Right lobe of liver (tissue), 6 donors: ENCODE results near the gene PPM1K. TPM values are rescaled to one million over a fixed set of nuclear protein-coding genes. Genes with fewer than 3 reads are reported as not detected.

ENCODE experiments used
- ATAC-seq, 4 donors: fragments of 200-7000 bp; cut with Tn5 transposase; one replicate each; pipeline ENCODE4 v1.9.1; 2020; ENCODE audit warnings: mild to moderate bottlenecking in 4 of 4, moderate library complexity in 4 of 4
- DNase-seq, 3 donors: peaks; one replicate each; pipeline ENCODE4 v3.0.0-alpha.2; 2020
- H3K27ac ChIP-seq, 3 donors: fragments of 200-600 bp; one replicate each; pipeline ENCODE4 v1.8.0; 2022
- H3K27me3 ChIP-seq, 2 donors: fragments of 200-600 bp; one replicate each; pipeline ENCODE4 v1.8.0; 2022
- H3K36me3 ChIP-seq, 4 donors: fragments of 200-600 bp; sonication (generic) in 1 of 4; one replicate each; pipeline versions ENCODE4 v1.5.1 to v1.8.0; 2017 to 2022; ENCODE audit warnings: control low read depth in 1 of 4
- H3K4me1 ChIP-seq, 4 donors: fragments of 200-600 bp; sonication (generic) in 1 of 4; one replicate each; pipeline versions ENCODE4 v1.5.1 to v1.8.0; 2017 to 2022; ENCODE audit warnings: control low read depth in 1 of 4
- H3K4me3 ChIP-seq, 3 donors: fragments of 200-600 bp; one replicate each; pipeline ENCODE4 v1.8.0; 2022
- H3K9me3 ChIP-seq, 4 donors: fragments of 200-600 bp; sonication (generic) in 1 of 4; one replicate each; pipeline versions ENCODE4 v1.5.1 to v1.8.0; 2017 to 2022; ENCODE audit warnings: control low read depth in 1 of 4
- CTCF ChIP-seq, 4 donors: fragments of 200-600 bp in 3 of 4; fragments of 450-650 bp in 1 of 4; IDR thresholded peaks; one replicate each; pipeline versions ENCODE4 v1.5.1 to v1.8.0; 2016 to 2022; ENCODE audit warnings: antibody characterized with exemption in 4 of 4, mild to moderate bottlenecking in 2 of 4
- POLR2A ChIP-seq: fragments of 450-650 bp; IDR thresholded peaks from one replicate; pipeline ENCODE4 v1.6.1; 2017; ENCODE audit warnings: antibody characterized with exemption, mild to moderate bottlenecking
- WGBS: methylation state at CpG from one replicate; pipeline ENCODE4 v1.1.6; 2018; ENCODE audit warnings: low coverage, low lambda C conversion rate; ENCODE audit not compliant: insufficient coverage; ENCODE audit errors: missing lambda C conversion rate; 5-methylcytosine and 5-hydroxymethylcytosine counted together
- intact Hi-C, 2 donors: fragments of 100-400 bp; cut with DNase I; formaldehyde crosslinking; loops; one replicate each; pipeline versions ENCODE4 v1.11.2 to v1.14.1; 2022
- long read RNA-seq: library from polyadenylated mRNA; unstranded; transcript quantifications from one replicate; pipeline ENCODE4 v2.0.0, GENCODE V29; 2019
- total RNA-seq, 6 experiments: library from RNA; depleted of rRNA in 2 of 6; stranded (reverse); fragments of >200 nt in 2 of 6; fragmentation: NEBNext Ultra II Directional in 3 of 6; extraction: Animal tissue kit (Norgen Biotek cat#: 25700) in 3 of 6; gene quantifications; one replicate each; pipeline versions ENCODE4 v1.1.0 to v1.2.4, GENCODE V29; 2016 to 2023
- donor health status: DM: no; HTN: yes; CAD: no.
- donor health status: DM: no; HTN: no; CAD: no.
- donor health status: DM: no; HTN: no; CAD: no.
- donor health status: DM: no; HTN: yes; CAD: no.
- donor health status: DM: no; HTN: yes; CAD: no.

PPM1K gene
- total RNA-seq = 10 to 100 TPM in 3 of 6 experiments, 1 to 10 TPM in 3; 3.8 to 15.7 (median 7.9) TPM
- long read RNA-seq = 0 reads

- WGBS = under 1% methylated on average over 18 of the region's 55 CpGs
- Histone ChIP-seq H3K9me3 (no peaks in the 10 kb centered on the region), H3K4me1 (peaks cover 0 to 24% (median 11%) of the 10 kb centered on the region in 4 donors), H3K4me3 (peak within 1 kb of the TSS; percentile 56 to 72 (median 68)), H3K27ac (peak within 1 kb of the TSS; percentile 91 to 98 (median 94)), H3K36me3 (no peaks in the 10 kb centered on the region), H3K27me3 (no peaks in the 10 kb centered on the region)
- DNase-seq (peak; percentile 100), ATAC-seq (peak; percentile 96 to 98 (median 96))
- peak; percentile 75 for TF ChIP-seq POLR2A
- peak in 2 of 4 donors; percentile 23 to 28 for TF ChIP-seq CTCF (IDR thresholded peaks at IDR 0.05)
- intact Hi-C loops = no loop called here
Measured at GRCh38 chr4:88284439-88285234, at the start of gene PPM1K. Gene PPM1K, minus strand, starts transcription at chr4:88284561. Its CDS starts 5,978 bp downstream, at chr4:88278583.

- Histone ChIP-seq H3K4me1 (peaks cover 0 to 10% (median 4%) of the 10 kb centered on the region in 4 donors), H3K27me3 (no peaks in the 10 kb centered on the region), H3K9me3 (no peaks in the 10 kb centered on the region), H3K4me3 (no peak overlapping the region), H3K36me3 (no peaks in the 10 kb centered on the region), H3K27ac (no peak overlapping the region)
- 100% methylated on average over 1 of the region's 1 CpG for WGBS
- TF ChIP-seq CTCF (IDR thresholded peaks at IDR 0.05) = no peak
- TF ChIP-seq POLR2A = no peak
- ATAC-seq (no peak), DNase-seq (no peak)
- intact Hi-C loops = no loop called here
Measured at GRCh38 chr4:88333741-88334405, 49.5 kb upstream of the PPM1K start.

GRCh38 chr4:88327665-88328064, 43.3 kb upstream of the PPM1K start:
- WGBS = 75% methylated on average over 1 of the region's 1 CpG
- intact Hi-C loops = no loop called here
- Histone ChIP-seq H3K36me3 (no peaks in the 10 kb centered on the region), H3K4me3 (no peak overlapping the region), H3K27me3 (no peaks in the 10 kb centered on the region), H3K9me3 (no peaks in the 10 kb centered on the region), H3K4me1 (no peaks in the 10 kb centered on the region), H3K27ac (no peak overlapping the region)
- TF ChIP-seq CTCF (IDR thresholded peaks at IDR 0.05) (no peak), POLR2A (no peak)
- no peak for DNase-seq
- ATAC-seq = no peak

DNA sequence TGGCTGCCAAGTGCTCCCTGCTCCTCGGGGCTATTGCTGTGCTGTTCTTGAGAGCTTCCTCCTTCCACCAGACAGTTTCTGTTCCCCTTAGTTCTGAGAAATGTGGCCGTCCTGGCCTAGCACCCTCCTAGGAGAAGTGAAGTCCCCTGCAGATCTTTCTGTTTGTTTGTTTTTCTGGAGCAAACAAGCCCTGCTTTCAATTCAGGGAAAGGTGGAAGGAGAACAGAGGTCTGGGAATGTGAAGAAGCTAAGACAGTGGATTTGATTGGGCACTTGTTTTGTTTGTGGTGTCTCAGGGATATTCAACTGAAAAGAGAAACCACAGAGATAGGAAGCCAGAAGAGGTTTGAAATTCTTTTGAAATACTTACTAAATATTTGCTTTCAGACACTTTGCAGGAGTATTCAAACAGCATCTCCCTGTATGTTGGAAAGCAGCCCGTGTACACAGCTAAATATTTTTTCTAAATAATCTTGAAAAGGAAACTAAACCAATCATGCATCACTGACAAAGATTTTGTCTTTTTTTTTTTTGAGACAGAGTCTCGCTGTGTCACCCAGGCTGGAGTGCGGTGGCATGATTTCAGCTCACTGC, 36.5 kb upstream of the PPM1K start:
- Histone ChIP-seq H3K27ac (no peak overlapping the region), H3K27me3 (no peaks in the 10 kb centered on the region), H3K36me3 (no peaks in the 10 kb centered on the region), H3K4me3 (no peak overlapping the region), H3K9me3 (no peaks in the 10 kb centered on the region), H3K4me1 (no peaks in the 10 kb centered on the region)
- TF ChIP-seq CTCF (IDR thresholded peaks at IDR 0.05) (no peak), POLR2A (no peak)
- ATAC-seq (peak; percentile 74 to 85 (median 80)), DNase-seq (no peak)
- intact Hi-C loops = no loop called here
- whole genome bisulfite sequencing = 20% methylated on average over 5 of the region's 5 CpGs
